Type B pancreatic cell (in vitro differentiated cells): ENCODE measurements around the gene NELL1. TPM values are rescaled to one million over a fixed set of nuclear protein-coding genes. Genes with fewer than 3 reads are reported as not detected.

ENCODE experiments used
- DNase-seq: peaks from one replicate; pipeline ENCODE4 v3.0.0; 2021; ENCODE audit warnings: mixed read lengths; ENCODE audit not compliant: unreplicated experiment; ENCODE audit errors: extremely low spot score
- H3K27ac Mint-ChIP-seq: 2 replicates; pipeline ENCODE4 v1.8.0; 2021; ENCODE audit warnings: mild to moderate bottlenecking, mixed read lengths
- H3K27me3 Mint-ChIP-seq: 2 replicates; pipeline ENCODE4 v1.8.0; 2021; ENCODE audit warnings: mixed read lengths
- H3K36me3 Mint-ChIP-seq: 2 replicates; pipeline ENCODE4 v1.8.0; 2021; ENCODE audit warnings: mixed read lengths
- H3K4me1 Mint-ChIP-seq: one replicate; pipeline ENCODE4 v1.8.0; 2021; ENCODE audit warnings: mixed read lengths; ENCODE audit not compliant: unreplicated experiment
- H3K4me3 Mint-ChIP-seq: 2 replicates; pipeline ENCODE4 v1.8.0; 2021; ENCODE audit warnings: mild to moderate bottlenecking, mixed read lengths
- H3K9me3 Mint-ChIP-seq: 2 replicates; pipeline ENCODE4 v1.8.0; 2021; ENCODE audit warnings: mixed read lengths
- total RNA-seq: library from RNA; stranded (reverse); gene quantifications from 2 replicates; pipeline ENCODE4 v1.2.1, GENCODE V29; 2021; ENCODE audit warnings: low replicate concordance
- TF ChIP-seq, protein P1 (sequence below): fragments of 200-600 bp; sonication (generic); conservative IDR thresholded peaks from 2 replicates; pipeline ENCODE4 v1.5.0; 2021; ENCODE audit warnings: antibody characterized with exemption, mild to moderate bottlenecking

The NELL1 gene
- total RNA-seq, 1 donor from 2014 or later = 16.9 TPM

- Mint-ChIP-seq H3K36me3 (no peaks in the 10 kb centered on the region), H3K9me3 (no peaks in the 10 kb centered on the region), H3K27me3 (no peaks in the 10 kb centered on the region), H3K27ac (no peak overlapping the region), H3K4me3 (no peak overlapping the region), H3K4me1 (no peaks in the 10 kb centered on the region)
- TF ChIP-seq, protein P1, sequence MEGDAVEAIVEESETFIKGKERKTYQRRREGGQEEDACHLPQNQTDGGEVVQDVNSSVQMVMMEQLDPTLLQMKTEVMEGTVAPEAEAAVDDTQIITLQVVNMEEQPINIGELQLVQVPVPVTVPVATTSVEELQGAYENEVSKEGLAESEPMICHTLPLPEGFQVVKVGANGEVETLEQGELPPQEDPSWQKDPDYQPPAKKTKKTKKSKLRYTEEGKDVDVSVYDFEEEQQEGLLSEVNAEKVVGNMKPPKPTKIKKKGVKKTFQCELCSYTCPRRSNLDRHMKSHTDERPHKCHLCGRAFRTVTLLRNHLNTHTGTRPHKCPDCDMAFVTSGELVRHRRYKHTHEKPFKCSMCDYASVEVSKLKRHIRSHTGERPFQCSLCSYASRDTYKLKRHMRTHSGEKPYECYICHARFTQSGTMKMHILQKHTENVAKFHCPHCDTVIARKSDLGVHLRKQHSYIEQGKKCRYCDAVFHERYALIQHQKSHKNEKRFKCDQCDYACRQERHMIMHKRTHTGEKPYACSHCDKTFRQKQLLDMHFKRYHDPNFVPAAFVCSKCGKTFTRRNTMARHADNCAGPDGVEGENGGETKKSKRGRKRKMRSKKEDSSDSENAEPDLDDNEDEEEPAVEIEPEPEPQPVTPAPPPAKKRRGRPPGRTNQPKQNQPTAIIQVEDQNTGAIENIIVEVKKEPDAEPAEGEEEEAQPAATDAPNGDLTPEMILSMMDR = no peak
- DNase-seq = no peak
Measured at GRCh38 chr11:21485426-21485825, 816.0 kb downstream of the NELL1 start.

DNA sequence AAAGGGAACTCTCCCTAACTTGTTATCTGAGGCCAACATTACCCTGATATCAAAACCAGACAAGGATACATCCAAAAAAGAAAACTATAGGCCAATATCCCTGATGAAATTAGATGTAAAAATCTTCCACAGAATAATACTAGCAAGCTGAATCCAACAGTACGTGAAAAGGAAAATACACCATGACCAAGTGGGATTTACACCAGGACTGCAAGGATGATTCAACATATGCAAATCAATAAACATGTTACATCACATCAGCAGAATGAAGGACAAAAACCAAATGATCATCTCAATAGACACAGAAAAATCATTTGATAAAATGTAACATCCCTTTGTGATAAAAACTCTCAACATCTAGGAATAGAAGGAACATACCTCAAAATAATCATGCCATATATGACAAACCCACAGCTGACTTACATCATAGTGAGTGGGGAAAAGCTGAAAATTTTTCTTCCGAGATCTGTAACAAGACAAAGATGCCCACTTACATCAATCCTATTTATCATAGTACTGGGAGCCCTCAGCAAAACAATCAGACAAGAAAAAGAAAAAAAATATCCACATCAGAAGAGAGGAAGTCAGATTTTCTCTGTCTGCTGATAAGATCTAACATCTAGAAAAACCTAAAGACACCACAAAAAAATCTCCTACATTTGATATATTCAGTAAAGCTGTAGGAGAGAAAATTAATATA is 820.2 kb downstream of the NELL1 start:
- Mint-ChIP-seq H3K4me3 (no peak overlapping the region), H3K27ac (no peak overlapping the region), H3K27me3 (no peaks in the 10 kb centered on the region), H3K36me3 (no peaks in the 10 kb centered on the region), H3K4me1 (no peaks in the 10 kb centered on the region), H3K9me3 (no peaks in the 10 kb centered on the region)
- TF ChIP-seq, protein P1 = no peak
- no peak for DNase-seq

- H3K27ac Mint-ChIP-seq = no peak overlapping the region
Measured at GRCh38 chr11:21492931-21493330, 823.5 kb downstream of the NELL1 start.

GRCh38 chr11:21494946-21495345 is 825.6 kb downstream of the NELL1 start:
- H3K9me3 Mint-ChIP-seq = no peaks in the 10 kb centered on the region
- no peak for DNase-seq
- TF ChIP-seq, protein P1 = no peak
- H3K27me3 Mint-ChIP-seq = no peaks in the 10 kb centered on the region
- no peaks in the 10 kb centered on the region for H3K4me1 Mint-ChIP-seq
- no peak overlapping the region for H3K4me3 Mint-ChIP-seq
- no peak overlapping the region for H3K27ac Mint-ChIP-seq
- H3K36me3 Mint-ChIP-seq = no peaks in the 10 kb centered on the region

More at GRCh38 chr11:21492931-21493330, 823.5 kb downstream of the NELL1 start:
- no peak for DNase-seq
- Mint-ChIP-seq H3K36me3 (no peaks in the 10 kb centered on the region), H3K27me3 (no peaks in the 10 kb centered on the region), H3K4me1 (no peaks in the 10 kb centered on the region), H3K4me3 (no peak overlapping the region), H3K9me3 (no peaks in the 10 kb centered on the region)
- TF ChIP-seq, protein P1 = no peak

DNA sequence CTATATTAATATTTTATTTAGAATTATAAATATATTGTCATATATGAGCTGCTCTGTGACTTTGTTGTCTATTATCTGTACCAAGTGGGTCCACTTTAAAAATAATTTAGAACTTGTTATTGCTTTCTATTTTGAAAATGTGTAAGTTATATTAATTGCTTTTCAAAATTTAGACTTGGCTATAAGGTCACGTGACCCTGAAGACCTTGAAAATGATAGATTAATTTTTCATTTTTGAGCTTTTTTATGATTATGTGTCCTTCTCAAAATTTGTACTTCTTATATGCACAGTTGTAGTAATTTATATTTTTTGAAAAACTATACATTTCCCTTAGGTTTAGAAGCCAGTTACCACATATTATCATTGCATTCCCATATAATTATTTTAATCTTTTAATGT is 826.5 kb downstream of the NELL1 start:
- no peaks in the 10 kb centered on the region for H3K36me3 Mint-ChIP-seq
- H3K9me3 Mint-ChIP-seq = no peaks in the 10 kb centered on the region
- H3K27me3 Mint-ChIP-seq = no peaks in the 10 kb centered on the region
- TF ChIP-seq, protein P1 = no peak
- no peaks in the 10 kb centered on the region for H3K4me1 Mint-ChIP-seq
- DNase-seq = no peak
- H3K27ac Mint-ChIP-seq = no peak overlapping the region
- no peak overlapping the region for H3K4me3 Mint-ChIP-seq
